ENCODE data around the gene PELI2. TPM values are rescaled to one million over a fixed set of nuclear protein-coding genes. Genes with fewer than 3 reads are reported as not detected.

PELI2 gene
- total RNA-seq, 3 donors from 2014 or later (not counting 1 experiment from before 2014, with no cell fraction given) = 16.4 to 25.0 (median 24.9) TPM

DNA sequence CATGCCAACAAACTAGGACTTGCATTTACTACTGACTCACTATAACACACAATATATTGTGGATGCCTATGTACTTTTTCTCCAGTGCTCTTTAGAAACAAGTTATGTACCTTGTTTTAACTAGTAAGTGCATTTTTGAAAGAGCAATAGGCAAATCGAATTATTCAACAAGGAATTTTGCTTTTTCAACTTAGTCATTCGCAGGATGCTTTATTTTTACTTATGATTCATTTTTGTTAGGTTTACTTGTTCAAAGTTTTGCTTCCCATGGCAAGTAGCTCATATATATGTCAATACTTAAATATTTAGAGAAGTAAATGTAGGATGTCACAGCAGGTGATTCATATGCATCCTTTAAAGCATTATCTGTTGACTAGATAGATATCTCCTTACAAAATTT, 149.8 kb downstream of the PELI2 start:
- WGBS (ENCODE audit: insufficient coverage) = 100% methylated on average over 1 of the region's 2 CpGs
- H3K9me3 ChIP-seq (ENCODE audit: control insufficient read depth, insufficient read depth, low read length) = no peaks in the 10 kb centered on the region
- DNase-seq (no peak), ATAC-seq (no peak)
- no peak overlapping the region for H3K4me3 ChIP-seq (ENCODE audit: low read length)
- Mint-ChIP-seq H3K27ac (no peak overlapping the region), H3K4me1 (peaks cover 0 to 6% of the 10 kb centered on the region in 2 donors), H3K4me3 (no peak overlapping the region), H3K27me3 (ENCODE audit: low read depth in 2 of 2) (no peaks in the 10 kb centered on the region), H3K36me3 (no peaks in the 10 kb centered on the region), H3K9me3 (no peaks in the 10 kb centered on the region)
- no peaks in the 10 kb centered on the region for H3K4me1 ChIP-seq (ENCODE audit: control insufficient read depth, insufficient read depth, low read length)
- intact Hi-C loops (cut with micrococcal nuclease) = no loop called here
- H3K36me3 ChIP-seq (ENCODE audit: control insufficient read depth, insufficient read depth, low read length) = no peaks in the 10 kb centered on the region
- H3K27me3 ChIP-seq (ENCODE audit: control insufficient read depth, insufficient read depth, low read length) = no peaks in the 10 kb centered on the region
- H3K27ac ChIP-seq (ENCODE audit: low read length) = no peak overlapping the region
- TF ChIP-seq, protein P1, sequence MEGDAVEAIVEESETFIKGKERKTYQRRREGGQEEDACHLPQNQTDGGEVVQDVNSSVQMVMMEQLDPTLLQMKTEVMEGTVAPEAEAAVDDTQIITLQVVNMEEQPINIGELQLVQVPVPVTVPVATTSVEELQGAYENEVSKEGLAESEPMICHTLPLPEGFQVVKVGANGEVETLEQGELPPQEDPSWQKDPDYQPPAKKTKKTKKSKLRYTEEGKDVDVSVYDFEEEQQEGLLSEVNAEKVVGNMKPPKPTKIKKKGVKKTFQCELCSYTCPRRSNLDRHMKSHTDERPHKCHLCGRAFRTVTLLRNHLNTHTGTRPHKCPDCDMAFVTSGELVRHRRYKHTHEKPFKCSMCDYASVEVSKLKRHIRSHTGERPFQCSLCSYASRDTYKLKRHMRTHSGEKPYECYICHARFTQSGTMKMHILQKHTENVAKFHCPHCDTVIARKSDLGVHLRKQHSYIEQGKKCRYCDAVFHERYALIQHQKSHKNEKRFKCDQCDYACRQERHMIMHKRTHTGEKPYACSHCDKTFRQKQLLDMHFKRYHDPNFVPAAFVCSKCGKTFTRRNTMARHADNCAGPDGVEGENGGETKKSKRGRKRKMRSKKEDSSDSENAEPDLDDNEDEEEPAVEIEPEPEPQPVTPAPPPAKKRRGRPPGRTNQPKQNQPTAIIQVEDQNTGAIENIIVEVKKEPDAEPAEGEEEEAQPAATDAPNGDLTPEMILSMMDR (IDR thresholded peaks at IDR 0.05) = no peak

DNA sequence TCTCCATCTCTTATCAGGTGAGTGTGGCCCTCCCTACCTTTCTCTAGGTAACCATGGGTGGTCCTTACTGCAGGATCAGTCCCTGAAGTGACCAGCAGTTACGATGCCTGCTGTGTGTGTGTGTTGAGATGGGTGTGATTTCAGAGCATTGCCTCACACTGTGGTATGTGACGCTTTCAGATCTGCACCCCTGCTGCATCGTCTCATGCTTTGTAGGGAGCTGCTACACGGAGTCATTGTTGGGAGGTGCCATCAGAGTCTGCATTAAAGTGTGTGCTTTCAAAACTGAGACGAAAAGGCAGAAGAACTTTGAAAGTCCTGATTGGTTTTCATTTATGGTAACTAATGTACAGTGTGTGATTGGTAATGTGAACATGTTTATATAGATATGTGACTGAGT, 150.5 kb downstream of the PELI2 start:
- DNase-seq (no peak), ATAC-seq (no peak)
- no peak overlapping the region for H3K4me3 ChIP-seq (ENCODE audit: low read length)
- no peak overlapping the region for H3K27ac ChIP-seq (ENCODE audit: low read length)
- H3K9me3 ChIP-seq (ENCODE audit: control insufficient read depth, insufficient read depth, low read length) = no peaks in the 10 kb centered on the region
- H3K36me3 ChIP-seq (ENCODE audit: control insufficient read depth, insufficient read depth, low read length) = no peaks in the 10 kb centered on the region
- 92% methylated on average over 5 of the region's 5 CpGs for WGBS (ENCODE audit: insufficient coverage)
- intact Hi-C loops (cut with micrococcal nuclease) = no loop called here
- no peaks in the 10 kb centered on the region for H3K4me1 ChIP-seq (ENCODE audit: control insufficient read depth, insufficient read depth, low read length)
- TF ChIP-seq, protein P1 (IDR thresholded peaks at IDR 0.05) = no peak
- Mint-ChIP-seq H3K36me3 (no peaks in the 10 kb centered on the region), H3K4me3 (no peak overlapping the region), H3K9me3 (no peaks in the 10 kb centered on the region), H3K27me3 (ENCODE audit: low read depth in 2 of 2) (no peaks in the 10 kb centered on the region), H3K4me1 (peaks cover 0 to 10% of the 10 kb centered on the region in 2 donors), H3K27ac (no peak overlapping the region)
- no peaks in the 10 kb centered on the region for H3K27me3 ChIP-seq (ENCODE audit: control insufficient read depth, insufficient read depth, low read length)

DNA sequence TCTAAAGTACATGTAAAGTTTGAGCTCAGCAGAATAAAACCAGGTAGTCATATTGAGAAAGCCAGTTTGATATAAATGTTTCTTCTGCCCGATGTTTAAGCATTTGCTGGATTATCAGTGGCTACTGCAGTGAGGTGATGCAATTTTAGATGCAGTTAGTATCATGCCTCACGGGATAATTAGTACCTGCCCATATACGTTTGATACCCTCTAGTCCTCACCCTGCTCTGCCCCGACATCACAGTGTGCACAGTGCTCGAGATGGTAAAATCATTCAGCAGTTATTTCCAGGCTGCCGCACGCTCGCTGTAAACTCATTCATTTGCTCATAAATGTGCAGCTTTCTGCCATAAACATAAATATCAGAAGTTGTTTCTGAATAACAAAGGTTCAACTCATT, 152.7 kb downstream of the PELI2 start:
- TF ChIP-seq, protein P1 (IDR thresholded peaks at IDR 0.05) = no peak
- H3K27ac Mint-ChIP-seq = no peak overlapping the region

DNA sequence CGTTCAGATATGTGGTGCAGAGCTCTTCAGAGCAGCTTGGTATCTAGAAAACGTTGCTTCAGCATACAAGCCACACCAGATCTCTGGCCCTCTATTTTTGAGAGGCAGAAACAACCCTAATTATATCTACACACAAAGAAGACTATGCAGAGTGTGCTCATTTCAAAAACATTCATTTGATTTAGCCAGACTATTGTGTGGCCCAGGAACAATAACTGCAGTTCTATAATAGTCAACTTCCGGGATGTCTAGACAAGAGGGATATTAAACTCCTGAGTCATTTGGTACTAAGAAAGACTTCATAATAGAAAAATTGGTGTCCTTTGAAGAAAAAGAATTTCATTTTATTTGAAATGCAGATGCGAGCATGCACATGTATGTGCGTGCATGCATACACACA, 153.8 kb downstream of the PELI2 start:
- WGBS (ENCODE audit: insufficient coverage) = 87% methylated on average over 5 of the region's 5 CpGs
- H3K9me3 Mint-ChIP-seq = no peaks in the 10 kb centered on the region
- H3K36me3 Mint-ChIP-seq = no peaks in the 10 kb centered on the region
- H3K4me1 ChIP-seq (ENCODE audit: control insufficient read depth, insufficient read depth, low read length) = no peaks in the 10 kb centered on the region
- H3K36me3 ChIP-seq (ENCODE audit: control insufficient read depth, insufficient read depth, low read length) = no peaks in the 10 kb centered on the region
- H3K27ac Mint-ChIP-seq = no peak overlapping the region
- H3K9me3 ChIP-seq (ENCODE audit: control insufficient read depth, insufficient read depth, low read length) = no peaks in the 10 kb centered on the region
- H3K4me3 ChIP-seq (ENCODE audit: low read length) = no peak overlapping the region
- H3K27me3 ChIP-seq (ENCODE audit: control insufficient read depth, insufficient read depth, low read length) = no peaks in the 10 kb centered on the region
- no peak for DNase-seq
- intact Hi-C loops (cut with micrococcal nuclease) = no loop called here
- H3K27me3 Mint-ChIP-seq (ENCODE audit: low read depth in 2 of 2) = no peaks in the 10 kb centered on the region
- TF ChIP-seq, protein P1 (IDR thresholded peaks at IDR 0.05) = no peak
- no peak overlapping the region for H3K27ac ChIP-seq (ENCODE audit: low read length)
- no peak overlapping the region for H3K4me3 Mint-ChIP-seq
- H3K4me1 Mint-ChIP-seq = peaks cover 0 to 7% of the 10 kb centered on the region in 2 donors
- ATAC-seq = no peak

More for the DNA sequence above, 152.7 kb downstream of the PELI2 start:
- H3K4me3 Mint-ChIP-seq = no peak overlapping the region
- H3K4me1 Mint-ChIP-seq = peaks cover 0 to 7% of the 10 kb centered on the region in 2 donors
- Histone ChIP-seq H3K27me3 (ENCODE audit: control insufficient read depth, insufficient read depth, low read length) (no peaks in the 10 kb centered on the region), H3K36me3 (ENCODE audit: control insufficient read depth, insufficient read depth, low read length) (no peaks in the 10 kb centered on the region), H3K9me3 (ENCODE audit: control insufficient read depth, insufficient read depth, low read length) (no peaks in the 10 kb centered on the region), H3K27ac (ENCODE audit: low read length) (no peak overlapping the region), H3K4me3 (ENCODE audit: low read length) (no peak overlapping the region), H3K4me1 (ENCODE audit: control insufficient read depth, insufficient read depth, low read length) (no peaks in the 10 kb centered on the region)
- intact Hi-C loops (cut with micrococcal nuclease) = no loop called here
- H3K27me3 Mint-ChIP-seq (ENCODE audit: low read depth in 2 of 2) = no peaks in the 10 kb centered on the region
- H3K36me3 Mint-ChIP-seq = no peaks in the 10 kb centered on the region
- DNase-seq (no peak), ATAC-seq (no peak)
- 95% methylated on average over 8 of the region's 8 CpGs for WGBS (ENCODE audit: insufficient coverage)
- no peaks in the 10 kb centered on the region for H3K9me3 Mint-ChIP-seq
